HepG2 (cell line): Measurements from ENCODE around the gene ARG2. TPM values are rescaled to one million over a fixed set of nuclear protein-coding genes. Genes with fewer than 3 reads are reported as not detected.

Experiments used
- HOXA9 ChIP-seq: sonication (generic); formaldehyde crosslinking; IDR thresholded peaks from 2 replicates; pipeline ENCODE4 v1.8.1; 2022; ENCODE audit warnings: missing genetic modification reagents, mild to moderate bottlenecking, moderate library complexity, borderline replicate concordance
- KLF13 ChIP-seq: sonication (generic); formaldehyde crosslinking; IDR thresholded peaks from 2 replicates; pipeline ENCODE4 v1.4.0; 2020; ENCODE audit warnings: mild to moderate bottlenecking, missing genetic modification reagents
- MAF1 ChIP-seq: sonication (generic); formaldehyde crosslinking; IDR thresholded peaks from 2 replicates; pipeline ENCODE4 v1.5.0; 2020; ENCODE audit warnings: missing genetic modification reagents, borderline replicate concordance
- MBD4 ChIP-seq: IDR thresholded peaks from 2 replicates; pipeline ENCODE4 v1.6.1; 2012; ENCODE audit warnings: low read length, inconsistent platforms, borderline replicate concordance
- MED13 ChIP-seq: sonication (generic); formaldehyde crosslinking; IDR thresholded peaks from 2 replicates; pipeline ENCODE4 v1.5.0; 2020; ENCODE audit warnings: missing genetic modification reagents
- NFE2L1 ChIP-seq: sonication (generic); formaldehyde crosslinking; IDR thresholded peaks from 2 replicates; pipeline ENCODE4 v1.4.0; 2020; ENCODE audit warnings: missing genetic modification reagents, mild to moderate bottlenecking, borderline replicate concordance
- RFXAP ChIP-seq: sonication (generic); formaldehyde crosslinking; IDR thresholded peaks from 2 replicates; pipeline ENCODE4 v1.4.0; 2020; ENCODE audit warnings: missing genetic modification reagents, borderline replicate concordance
- SAFB2 ChIP-seq: sonication (generic); formaldehyde crosslinking; IDR thresholded peaks from 2 replicates; pipeline ENCODE4 v1.5.1; 2020; ENCODE audit warnings: missing genetic modification reagents, low read depth, mild to moderate bottlenecking, borderline replicate concordance
- SMARCC2 ChIP-seq: fragments of 450-650 bp; IDR thresholded peaks from 2 replicates; pipeline ENCODE4 v1.6.1; 2017; ENCODE audit warnings: antibody characterized with exemption, mild to moderate bottlenecking
- SP5 ChIP-seq: IDR thresholded peaks from 2 replicates; pipeline ENCODE4 v1.6.1; 2016; ENCODE audit warnings: low read depth, borderline replicate concordance
- ZNF253 ChIP-seq: sonication (generic); formaldehyde crosslinking; IDR thresholded peaks from 2 replicates; pipeline ENCODE4 v1.8.0; 2022; ENCODE audit warnings: mild to moderate bottlenecking, missing genetic modification reagents, borderline replicate concordance
- ZNF616 ChIP-seq: sonication (generic); formaldehyde crosslinking; IDR thresholded peaks from 2 replicates; pipeline ENCODE4 v1.5.0; 2020; ENCODE audit warnings: low read depth, mild to moderate bottlenecking, missing genetic modification reagents
- ZNF761 ChIP-seq: sonication (generic); formaldehyde crosslinking; conservative IDR thresholded peaks from 2 replicates; pipeline ENCODE4 v1.4.0; 2020; ENCODE audit warnings: mild to moderate bottlenecking, missing genetic modification reagents
- ZSCAN21 ChIP-seq: sonication (generic); formaldehyde crosslinking; IDR thresholded peaks from 2 replicates; pipeline ENCODE4 v1.8.0; 2022; ENCODE audit warnings: mild to moderate bottlenecking, missing genetic modification reagents, moderate library complexity, borderline replicate concordance
- polyA plus RNA-seq, 8 experiments: library from polyadenylated mRNA; depleted of rRNA in 3 of 8; stranded (reverse) in 7 of 8; unstranded in 1 of 8; fragments of >200 nt; fragmentation: Illumina TruSeq in 4 of 8; extraction: Trizol in 4 of 8; gene quantifications; 2 replicates each; pipeline versions ENCODE4 v1.2.1 to v1.2.3, GENCODE V29; 2011 to 2016; ENCODE audit warnings: low read depth in 4 of 8, missing spikeins in 1 of 8, mixed read lengths in 1 of 8; ENCODE audit not compliant: insufficient read depth in 1 of 8
- total RNA-seq, 5 experiments: library from RNA; depleted of rRNA; stranded (reverse); fragments of >200 nt; fragmentation: Illumina TruSeq; extraction: Trizol; gene quantifications; 2 replicates each; pipeline ENCODE4 v1.2.3, GENCODE V29; 2016; ENCODE audit warnings: low read depth in 1 of 5
- TF ChIP-seq, protein P1 (sequence below): sonication (generic); formaldehyde crosslinking; IDR thresholded peaks from 2 replicates; pipeline ENCODE4 v1.4.0; 2020; ENCODE audit warnings: missing genetic modification reagents, borderline replicate concordance
- TF ChIP-seq, protein P2 (sequence below): IDR thresholded peaks from 2 replicates; pipeline ENCODE4 v1.6.1; 2012; ENCODE audit warnings: inconsistent platforms
- TF ChIP-seq, protein P3 (sequence below): IDR thresholded peaks from 2 replicates; pipeline ENCODE4 v1.6.1; 2016
- TF ChIP-seq, protein P4 (sequence below), 2 experiments: sonication (generic) in 1 of 2; formaldehyde crosslinking in 1 of 2; IDR thresholded peaks; 2 replicates each; pipeline versions ENCODE4 v1.4.0 to v1.6.1; 2016 to 2020; ENCODE audit warnings: borderline replicate concordance in 1 of 2, low read depth in 1 of 2, mild to moderate bottlenecking in 1 of 2, missing genetic modification reagents in 1 of 2

ARG2 gene
- total and polyA plus RNA-seq, 2 of the 13 experiments (the other 11 are each of a cell fraction or from before 2014, with no cell fraction given): 37.5 to 73.6 TPM

GRCh38 chr14:67619446-67620216 lies at the start of gene ARG2 (continued):
- TF ChIP-seq ZNF253 (no peak), SP5 (CRISPR knock-in tag) (no peak; the same call in 1 of the 2 replicates), SMARCC2 (no peak; the same call in 1 of the 2 replicates), MED13 (no peak), ZNF761 (CRISPR knock-in tag) (no peak), MBD4 (no peak), HOXA9 (CRISPR knock-in tag) (no peak), ZSCAN21 (CRISPR knock-in tag) (0 out of 2 replicates have a peak, but pooled peaks have one; percentile 78), SAFB2 (peak; percentile 74; the same call in 1 of the 2 replicates), MAF1 (CRISPR knock-in tag) (no peak), KLF13 (no peak), RFXAP (no peak), ZNF616 (CRISPR knock-in tag) (no peak), NFE2L1 (CRISPR knock-in tag) (no peak)
- TF ChIP-seq, protein P1, sequence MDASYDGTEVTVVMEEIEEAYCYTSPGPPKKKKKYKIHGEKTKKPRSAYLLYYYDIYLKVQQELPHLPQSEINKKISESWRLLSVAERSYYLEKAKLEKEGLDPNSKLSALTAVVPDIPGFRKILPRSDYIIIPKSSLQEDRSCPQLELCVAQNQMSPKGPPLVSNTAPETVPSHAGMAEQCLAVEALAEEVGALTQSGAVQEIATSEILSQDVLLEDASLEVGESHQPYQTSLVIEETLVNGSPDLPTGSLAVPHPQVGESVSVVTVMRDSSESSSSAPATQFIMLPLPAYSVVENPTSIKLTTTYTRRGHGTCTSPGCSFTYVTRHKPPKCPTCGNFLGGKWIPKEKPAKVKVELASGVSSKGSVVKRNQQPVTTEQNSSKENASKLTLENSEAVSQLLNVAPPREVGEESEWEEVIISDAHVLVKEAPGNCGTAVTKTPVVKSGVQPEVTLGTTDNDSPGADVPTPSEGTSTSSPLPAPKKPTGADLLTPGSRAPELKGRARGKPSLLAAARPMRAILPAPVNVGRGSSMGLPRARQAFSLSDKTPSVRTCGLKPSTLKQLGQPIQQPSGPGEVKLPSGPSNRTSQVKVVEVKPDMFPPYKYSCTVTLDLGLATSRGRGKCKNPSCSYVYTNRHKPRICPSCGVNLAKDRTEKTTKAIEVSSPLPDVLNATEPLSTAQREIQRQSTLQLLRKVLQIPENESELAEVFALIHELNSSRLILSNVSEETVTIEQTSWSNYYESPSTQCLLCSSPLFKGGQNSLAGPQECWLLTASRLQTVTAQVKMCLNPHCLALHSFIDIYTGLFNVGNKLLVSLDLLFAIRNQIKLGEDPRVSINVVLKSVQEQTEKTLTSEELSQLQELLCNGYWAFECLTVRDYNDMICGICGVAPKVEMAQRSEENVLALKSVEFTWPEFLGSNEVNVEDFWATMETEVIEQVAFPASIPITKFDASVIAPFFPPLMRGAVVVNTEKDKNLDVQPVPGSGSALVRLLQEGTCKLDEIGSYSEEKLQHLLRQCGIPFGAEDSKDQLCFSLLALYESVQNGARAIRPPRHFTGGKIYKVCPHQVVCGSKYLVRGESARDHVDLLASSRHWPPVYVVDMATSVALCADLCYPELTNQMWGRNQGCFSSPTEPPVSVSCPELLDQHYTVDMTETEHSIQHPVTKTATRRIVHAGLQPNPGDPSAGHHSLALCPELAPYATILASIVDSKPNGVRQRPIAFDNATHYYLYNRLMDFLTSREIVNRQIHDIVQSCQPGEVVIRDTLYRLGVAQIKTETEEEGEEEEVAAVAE (CRISPR knock-in tag): no peak
- TF ChIP-seq, protein P2, sequence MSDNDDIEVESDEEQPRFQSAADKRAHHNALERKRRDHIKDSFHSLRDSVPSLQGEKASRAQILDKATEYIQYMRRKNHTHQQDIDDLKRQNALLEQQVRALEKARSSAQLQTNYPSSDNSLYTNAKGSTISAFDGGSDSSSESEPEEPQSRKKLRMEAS: peak; percentile 79
- TF ChIP-seq, protein P3, sequence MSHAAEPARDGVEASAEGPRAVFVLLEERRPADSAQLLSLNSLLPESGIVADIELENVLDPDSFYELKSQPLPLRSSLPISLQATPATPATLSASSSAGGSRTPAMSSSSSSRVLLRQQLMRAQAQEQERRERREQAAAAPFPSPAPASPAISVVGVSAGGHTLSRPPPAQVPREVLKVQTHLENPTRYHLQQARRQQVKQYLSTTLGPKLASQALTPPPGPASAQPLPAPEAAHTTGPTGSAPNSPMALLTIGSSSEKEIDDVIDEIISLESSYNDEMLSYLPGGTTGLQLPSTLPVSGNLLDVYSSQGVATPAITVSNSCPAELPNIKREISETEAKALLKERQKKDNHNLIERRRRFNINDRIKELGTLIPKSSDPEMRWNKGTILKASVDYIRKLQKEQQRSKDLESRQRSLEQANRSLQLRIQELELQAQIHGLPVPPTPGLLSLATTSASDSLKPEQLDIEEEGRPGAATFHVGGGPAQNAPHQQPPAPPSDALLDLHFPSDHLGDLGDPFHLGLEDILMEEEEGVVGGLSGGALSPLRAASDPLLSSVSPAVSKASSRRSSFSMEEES (CRISPR knock-in tag): no peak
- TF ChIP-seq, protein P4, sequence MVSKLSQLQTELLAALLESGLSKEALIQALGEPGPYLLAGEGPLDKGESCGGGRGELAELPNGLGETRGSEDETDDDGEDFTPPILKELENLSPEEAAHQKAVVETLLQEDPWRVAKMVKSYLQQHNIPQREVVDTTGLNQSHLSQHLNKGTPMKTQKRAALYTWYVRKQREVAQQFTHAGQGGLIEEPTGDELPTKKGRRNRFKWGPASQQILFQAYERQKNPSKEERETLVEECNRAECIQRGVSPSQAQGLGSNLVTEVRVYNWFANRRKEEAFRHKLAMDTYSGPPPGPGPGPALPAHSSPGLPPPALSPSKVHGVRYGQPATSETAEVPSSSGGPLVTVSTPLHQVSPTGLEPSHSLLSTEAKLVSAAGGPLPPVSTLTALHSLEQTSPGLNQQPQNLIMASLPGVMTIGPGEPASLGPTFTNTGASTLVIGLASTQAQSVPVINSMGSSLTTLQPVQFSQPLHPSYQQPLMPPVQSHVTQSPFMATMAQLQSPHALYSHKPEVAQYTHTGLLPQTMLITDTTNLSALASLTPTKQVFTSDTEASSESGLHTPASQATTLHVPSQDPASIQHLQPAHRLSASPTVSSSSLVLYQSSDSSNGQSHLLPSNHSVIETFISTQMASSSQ (IDR thresholded peaks at IDR 0.05; ENCODE audit: low read depth): no peak
- TF ChIP-seq, protein P4 (CRISPR knock-in tag; IDR thresholded peaks at IDR 0.05; ENCODE audit: borderline replicate concordance): peak; percentile 54; the same call in 1 of the 2 replicates
